Tongue (tissue), 2 donors: ENCODE results near the gene ME3. TPM values are rescaled to one million over a fixed set of nuclear protein-coding genes. Genes with fewer than 3 reads are reported as not detected.
"Not testable (repeated sequence)": the region's sequence is repeated elsewhere in the genome, so short reads cannot be mapped to it uniquely, and the experiment has no call there.

Experiments used
- DNase-seq: peaks from one replicate; pipeline ENCODE4 v3.0.0-alpha.2; 2015
- total RNA-seq: library from RNA; depleted of rRNA; stranded (reverse); fragments of >200 nt; gene quantifications from one replicate; pipeline ENCODE4 v1.2.3, GENCODE V29; 2014

Gene ME3
- total RNA-seq, 1 donor from 2014 or later = 18.2 TPM

DNA sequence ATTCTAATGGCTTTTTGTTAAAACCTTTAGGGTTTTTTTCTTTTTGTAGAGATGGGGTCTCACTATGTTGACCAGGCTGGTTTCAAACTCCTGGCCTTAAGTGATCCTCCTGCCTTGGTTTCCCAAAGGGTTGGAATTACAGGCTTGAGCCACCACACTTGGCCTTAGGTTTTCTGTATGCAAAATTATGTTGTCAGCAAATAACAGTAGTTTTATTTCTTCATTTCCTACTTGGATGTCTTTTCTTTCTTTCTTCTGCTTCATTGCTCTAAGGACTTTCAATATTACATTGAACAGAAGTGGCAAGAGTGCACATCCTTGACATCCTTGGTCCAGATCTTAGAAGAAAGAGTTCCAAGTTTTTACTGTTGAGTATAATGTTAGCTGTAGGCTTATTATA is 245.0 kb downstream of the ME3 start:
- DNase-seq = no peak

DNA sequence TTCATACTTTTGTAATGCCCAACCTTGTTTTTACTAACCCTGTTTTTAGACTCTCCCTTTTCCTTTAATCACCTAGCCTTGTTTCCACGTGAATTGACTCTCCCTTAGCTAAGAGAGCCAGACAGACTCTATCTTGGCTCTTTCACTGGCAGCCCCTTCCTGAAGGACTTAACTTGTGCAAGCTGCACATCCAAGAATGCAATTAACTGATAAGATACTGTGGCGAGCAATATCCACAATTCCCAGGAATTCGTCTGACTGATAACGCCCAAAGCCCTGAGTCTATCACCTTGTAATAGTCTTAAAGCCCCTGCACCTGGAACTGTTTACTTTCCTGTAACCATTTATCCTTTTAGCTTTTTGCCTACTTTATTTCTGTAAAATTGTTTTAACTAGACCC is 248.9 kb downstream of the ME3 start:
- not testable (repeated sequence) for DNase-seq

DNA sequence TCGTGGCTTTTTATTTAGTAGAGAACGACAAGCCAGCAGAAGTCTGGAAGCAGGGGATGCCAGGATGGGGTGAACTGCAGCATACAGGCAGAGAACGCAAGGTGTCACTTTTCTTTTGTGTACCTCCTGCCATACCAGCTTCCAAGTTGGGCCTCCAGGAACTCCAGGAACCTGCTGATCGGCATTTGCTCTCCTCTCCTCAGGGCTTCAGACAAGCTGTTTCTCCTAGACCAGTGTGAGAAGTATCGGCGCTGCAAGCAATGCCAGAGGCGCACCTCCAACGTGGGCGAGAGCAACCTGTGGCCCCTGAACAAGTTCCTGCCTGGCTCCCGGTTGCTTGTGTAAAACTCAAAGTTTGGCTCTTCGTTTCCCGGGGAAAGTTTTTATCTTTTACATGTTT is 250.0 kb downstream of the ME3 start:
- DNase-seq = no peak

DNA sequence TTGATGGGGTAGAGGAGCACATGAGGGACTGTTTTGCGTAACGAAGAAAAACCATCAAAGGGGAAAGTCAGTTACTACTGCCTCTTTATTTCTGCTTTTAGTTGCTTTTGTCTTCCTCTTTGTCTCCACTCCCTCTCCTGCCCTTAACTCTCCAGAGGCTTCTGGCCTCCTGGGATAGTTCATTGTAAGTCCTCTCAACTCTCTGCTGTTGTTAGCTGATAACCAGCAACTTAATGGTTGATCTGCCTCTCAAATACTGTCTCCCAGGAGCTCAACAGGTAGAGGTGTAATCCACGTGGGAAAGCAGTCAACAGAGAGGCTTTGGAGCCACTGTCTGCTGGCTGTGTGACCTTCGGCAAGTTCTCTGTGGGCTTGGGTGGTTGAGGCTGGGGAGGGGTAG is 250.5 kb downstream of the ME3 start:
- no peak for DNase-seq

DNA sequence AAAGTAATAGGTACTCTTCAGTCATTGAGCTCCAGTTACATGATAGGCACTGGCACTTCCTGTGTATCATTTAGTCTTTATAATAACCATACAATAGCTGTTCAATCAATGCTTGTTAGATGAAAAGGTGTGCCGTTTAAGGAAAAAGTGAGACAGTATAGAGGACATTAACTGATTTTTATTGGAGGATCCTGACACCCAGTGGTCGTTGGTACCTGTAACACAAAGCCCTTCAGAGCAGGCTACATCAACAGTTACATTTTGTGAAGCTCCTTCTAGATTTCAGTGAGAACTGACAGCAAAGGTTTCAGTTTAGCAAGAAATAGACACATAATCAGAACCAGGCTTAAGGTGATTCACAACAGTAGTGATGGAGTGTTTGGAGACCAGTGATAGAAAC is 253.5 kb downstream of the ME3 start:
- peak; percentile 38 for DNase-seq

- DNase-seq = no peak
Measured at GRCh38 chr11:86418513-86418912, 253.9 kb downstream of the ME3 start.

DNA sequence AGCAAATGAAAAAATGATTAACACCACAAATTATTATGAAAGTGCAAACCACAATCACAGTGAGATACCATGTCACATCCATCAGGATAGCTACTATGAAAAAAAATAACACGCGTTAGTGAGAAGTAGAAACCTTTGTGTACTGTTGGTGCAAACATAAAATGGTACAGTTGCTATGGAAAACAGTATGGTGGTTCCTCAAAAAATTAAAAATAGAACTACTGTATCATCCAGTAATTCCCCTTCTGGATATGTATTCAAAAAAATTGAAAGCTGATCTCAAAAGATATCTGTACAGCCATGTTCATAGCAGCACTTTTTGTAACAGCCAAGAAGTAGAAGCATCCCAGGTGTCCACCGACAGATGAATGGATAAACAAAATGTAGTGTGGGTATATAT is 254.3 kb downstream of the ME3 start:
- no peak for DNase-seq

GRCh38 chr11:86416951-86417350 is 255.5 kb downstream of the ME3 start:
- DNase-seq = not testable (repeated sequence)

- no peak for DNase-seq
Measured at GRCh38 chr11:86416494-86416893, 255.9 kb downstream of the ME3 start.

- peak; percentile 41 for DNase-seq
Measured at GRCh38 chr11:86415026-86415425, 257.4 kb downstream of the ME3 start.

- DNase-seq = no peak
Measured at GRCh38 chr11:86414032-86414431, 258.4 kb downstream of the ME3 start.

DNA sequence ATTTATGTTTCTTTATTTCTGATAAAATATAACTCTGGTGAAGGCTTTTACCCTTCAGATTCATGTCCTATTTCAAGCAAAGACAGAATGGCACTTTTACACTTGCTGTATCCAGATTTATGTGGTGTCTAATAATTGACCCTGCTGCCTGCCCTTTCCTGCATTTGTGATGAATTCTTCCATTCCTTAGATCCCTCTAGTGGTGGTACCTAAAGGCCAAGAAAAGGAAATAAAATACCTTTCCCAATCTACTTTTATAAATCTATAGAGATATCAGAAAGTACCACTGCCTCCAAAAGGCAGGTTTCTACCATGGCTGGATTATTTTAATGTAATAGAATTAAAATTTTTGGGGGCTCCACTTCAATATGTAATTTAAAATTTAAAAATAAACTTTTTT is 263.6 kb downstream of the ME3 start:
- no peak for DNase-seq

- DNase-seq = no peak
Measured at GRCh38 chr11:86403458-86403857, 269.0 kb downstream of the ME3 start.

- DNase-seq = no peak
Measured at GRCh38 chr11:86398106-86398505, 274.3 kb downstream of the ME3 start.

DNA sequence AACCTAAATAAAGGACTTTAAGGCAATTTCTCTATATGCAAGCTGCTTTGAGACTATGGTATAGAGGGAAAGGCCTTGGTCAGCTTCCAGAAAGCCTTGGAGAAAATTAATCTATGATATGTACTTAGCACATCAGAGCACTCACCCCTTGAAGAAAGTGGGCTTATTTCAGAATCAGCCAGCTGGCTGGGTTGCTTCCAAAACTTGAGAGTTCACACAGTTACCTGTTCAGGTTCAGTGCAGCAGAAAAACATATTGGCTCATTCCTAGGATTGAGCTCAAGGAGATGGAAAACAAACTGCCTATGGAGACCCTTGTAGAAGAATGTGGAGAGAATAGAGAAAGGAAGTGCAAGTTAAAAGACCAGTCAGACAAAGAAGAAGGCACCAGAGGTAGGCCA is 275.1 kb downstream of the ME3 start:
- no peak for DNase-seq

GRCh38 chr11:86396396-86396795 is 276.0 kb downstream of the ME3 start:
- DNase-seq = no peak

- DNase-seq = no peak
Measured at GRCh38 chr11:86395061-86395551, 277.3 kb downstream of the ME3 start.

Other genes with a start within 250 kb of the ME3 start
- gene PRSS23, start 127.9 kb upstream of the ME3 start, total RNA-seq = 44.2 TPM